G401.6 (cell line): ENCODE results near the gene RPL41.
"Not testable (repeated sequence)": the region's sequence is repeated elsewhere in the genome, so short reads cannot be mapped to it uniquely, and the experiment has no call there.

Source experiments
- FAIRE-seq: peaks from 2 replicates; lab custom pipeline; 2012; peaks lifted over from hg19 to GRCh38; lab: Jason Lieb, UNC

RPL41 gene

GRCh38 chr12:56116267-56117081 lies at the start of gene RPL41:
Gene RPL41 (plus strand): TSS chr12:56116633.
- peak; percentile 94 for FAIRE-seq

- no peak for FAIRE-seq
Measured at GRCh38 chr12:56071648-56072047, 44.8 kb upstream of the RPL41 start.

- FAIRE-seq = no peak
Measured at GRCh38 chr12:56074396-56074795, 42.0 kb upstream of the RPL41 start.

- FAIRE-seq = not testable (repeated sequence)
Measured at GRCh38 chr12:56077966-56078365, 38.5 kb upstream of the RPL41 start.

- no peak for FAIRE-seq
Measured at GRCh38 chr12:56078427-56078826, 38.0 kb upstream of the RPL41 start.

- FAIRE-seq = peak; percentile 84
Measured at GRCh38 chr12:56078931-56079722, 37.3 kb upstream of the RPL41 start.

GRCh38 chr12:56079723-56080555 lies 36.5 kb upstream of the RPL41 start, which contains the start of gene ERBB3:
Gene ERBB3 (plus strand): TSS chr12:56080165. CDS start chr12:56080301, 136 bp downstream.
- no peak for FAIRE-seq

GRCh38 chr12:56080556-56081138 lies 35.8 kb upstream of the RPL41 start:
- FAIRE-seq = no peak

- no peak for FAIRE-seq
Measured at GRCh38 chr12:56081393-56082347, 34.8 kb upstream of the RPL41 start.

- no peak for FAIRE-seq
Measured at GRCh38 chr12:56082382-56082781, 34.1 kb upstream of the RPL41 start.

- FAIRE-seq = no peak
Measured at GRCh38 chr12:56082967-56083366, 33.5 kb upstream of the RPL41 start.

GRCh38 chr12:56084958-56085543 lies 31.4 kb upstream of the RPL41 start:
- FAIRE-seq = no peak

GRCh38 chr12:56086096-56086495 lies 30.3 kb upstream of the RPL41 start:
- no peak for FAIRE-seq

- no peak for FAIRE-seq
Measured at GRCh38 chr12:56086608-56087007, 29.8 kb upstream of the RPL41 start.

GRCh38 chr12:56087220-56087619 lies 29.2 kb upstream of the RPL41 start:
- no peak for FAIRE-seq

GRCh38 chr12:56097738-56098137 lies 18.7 kb upstream of the RPL41 start:
- no peak for FAIRE-seq

GRCh38 chr12:56098592-56098991 lies 17.8 kb upstream of the RPL41 start:
- no peak for FAIRE-seq

GRCh38 chr12:56099787-56100186 lies 16.6 kb upstream of the RPL41 start:
- no peak for FAIRE-seq

GRCh38 chr12:56101045-56101444 lies 15.4 kb upstream of the RPL41 start:
- no peak for FAIRE-seq

GRCh38 chr12:56102683-56103065 lies 13.8 kb upstream of the RPL41 start:
- no peak for FAIRE-seq
